BE2C (cell line): ENCODE measurements around the gene SLC35F3.
"Not testable (repeated sequence)": the region's sequence is repeated elsewhere in the genome, so short reads cannot be mapped to it uniquely, and the experiment has no call there.

Source experiments
- DNase-seq: peaks from one replicate; pipeline ENCODE4 v3.0.0-alpha.2; 2020
- H3K27me3 ChIP-seq: fragments of 250-450 bp; sonication (Bioruptor Pico); 2 replicates; pipeline ENCODE4 v1.5.1; 2020; ENCODE audit warnings: mild to moderate bottlenecking
- H3K36me3 ChIP-seq: fragments of 250-450 bp; sonication (Bioruptor Pico); 2 replicates; pipeline ENCODE4 v1.5.1; 2020; ENCODE audit warnings: mild to moderate bottlenecking
- H3K4me1 ChIP-seq: fragments of 250-450 bp; sonication (Bioruptor Pico); 2 replicates; pipeline ENCODE4 v1.5.1; 2020
- H3K4me3 ChIP-seq: 2 replicates; pipeline ENCODE4 v1.5.1; 2011; ENCODE audit warnings: low read depth, low read length
- H3K9me3 ChIP-seq: fragments of 250-450 bp; sonication (Bioruptor Pico); 2 replicates; pipeline ENCODE4 v1.5.1; 2020
- TF ChIP-seq, protein P1 (sequence below): IDR thresholded peaks from 2 replicates; pipeline ENCODE4 v1.5.1; 2012; ENCODE audit warnings: mild to moderate bottlenecking, low read depth, low read length

SLC35F3 gene

DNA sequence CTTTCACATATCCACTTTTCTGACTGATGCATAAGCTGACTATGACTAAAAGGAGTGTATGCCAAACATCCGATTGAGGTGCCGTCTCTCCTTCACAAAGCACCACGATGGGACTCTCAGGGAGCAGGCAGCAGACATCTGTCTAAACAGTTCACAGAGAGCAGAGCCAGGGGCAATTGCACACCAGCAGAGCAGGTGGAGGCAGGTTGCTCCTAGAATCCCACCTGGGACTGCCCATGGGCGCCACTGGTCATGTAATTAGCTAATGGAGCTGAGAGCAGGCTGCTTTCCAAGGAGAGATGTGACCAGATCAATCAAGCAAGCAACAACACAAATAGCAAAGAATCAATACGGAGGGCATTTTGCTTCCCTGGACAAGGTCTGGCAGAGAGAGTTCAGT lies 438.3 kb downstream of the SLC35F3 start:
- Histone ChIP-seq H3K4me1 (no peaks in the 10 kb centered on the region), H3K4me3 (no peak overlapping the region), H3K27me3 (peaks cover 19% of the 10 kb centered on the region), H3K9me3 (no peaks in the 10 kb centered on the region), H3K36me3 (no peaks in the 10 kb centered on the region)
- DNase-seq, result no peak
- TF ChIP-seq, protein P1, sequence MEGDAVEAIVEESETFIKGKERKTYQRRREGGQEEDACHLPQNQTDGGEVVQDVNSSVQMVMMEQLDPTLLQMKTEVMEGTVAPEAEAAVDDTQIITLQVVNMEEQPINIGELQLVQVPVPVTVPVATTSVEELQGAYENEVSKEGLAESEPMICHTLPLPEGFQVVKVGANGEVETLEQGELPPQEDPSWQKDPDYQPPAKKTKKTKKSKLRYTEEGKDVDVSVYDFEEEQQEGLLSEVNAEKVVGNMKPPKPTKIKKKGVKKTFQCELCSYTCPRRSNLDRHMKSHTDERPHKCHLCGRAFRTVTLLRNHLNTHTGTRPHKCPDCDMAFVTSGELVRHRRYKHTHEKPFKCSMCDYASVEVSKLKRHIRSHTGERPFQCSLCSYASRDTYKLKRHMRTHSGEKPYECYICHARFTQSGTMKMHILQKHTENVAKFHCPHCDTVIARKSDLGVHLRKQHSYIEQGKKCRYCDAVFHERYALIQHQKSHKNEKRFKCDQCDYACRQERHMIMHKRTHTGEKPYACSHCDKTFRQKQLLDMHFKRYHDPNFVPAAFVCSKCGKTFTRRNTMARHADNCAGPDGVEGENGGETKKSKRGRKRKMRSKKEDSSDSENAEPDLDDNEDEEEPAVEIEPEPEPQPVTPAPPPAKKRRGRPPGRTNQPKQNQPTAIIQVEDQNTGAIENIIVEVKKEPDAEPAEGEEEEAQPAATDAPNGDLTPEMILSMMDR, result no peak

DNA sequence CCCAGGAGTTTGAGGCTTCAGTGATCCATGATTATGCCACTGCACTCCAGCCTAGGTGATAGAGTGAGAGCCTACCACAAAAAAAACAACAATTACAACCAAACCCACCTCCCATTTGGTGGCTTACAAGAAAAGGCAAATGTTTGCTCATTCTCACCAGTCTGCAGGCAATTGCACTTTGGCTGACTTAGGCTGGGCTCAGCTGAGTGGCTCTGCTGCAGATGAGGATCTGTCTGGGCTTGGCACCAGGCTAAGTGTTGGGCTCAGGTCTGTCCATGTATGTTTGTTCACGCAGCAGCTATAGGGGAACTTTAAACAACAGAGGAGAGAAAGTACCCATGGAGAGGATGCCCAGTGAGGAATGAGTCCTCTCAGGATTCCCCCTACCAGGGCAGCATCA lies 440.8 kb downstream of the SLC35F3 start:
- peaks cover 39% of the 10 kb centered on the region for H3K27me3 ChIP-seq
- DNase-seq, result no peak
- H3K4me1 ChIP-seq, result no peaks in the 10 kb centered on the region
- no peaks in the 10 kb centered on the region for H3K36me3 ChIP-seq
- H3K4me3 ChIP-seq, result no peak overlapping the region
- TF ChIP-seq, protein P1, result no peak
- no peaks in the 10 kb centered on the region for H3K9me3 ChIP-seq

DNA sequence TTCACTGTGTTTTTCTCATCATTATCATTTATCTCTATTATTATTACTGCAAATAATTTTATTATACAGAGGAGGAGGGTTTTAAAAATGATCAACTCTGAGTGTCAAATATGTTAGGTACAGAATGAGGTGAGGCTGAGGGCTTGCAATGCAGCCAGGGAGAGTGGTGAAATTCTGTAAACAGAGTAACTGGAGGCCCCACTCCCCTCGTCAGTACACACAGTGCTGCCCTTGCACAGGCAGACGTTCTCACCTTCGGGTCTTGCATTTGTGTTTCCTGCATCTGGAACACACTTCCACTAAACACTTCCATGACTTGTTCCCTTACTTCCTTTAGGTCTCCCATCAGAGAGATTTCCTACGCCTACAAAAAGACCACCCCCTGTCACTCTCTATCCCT lies 444.5 kb downstream of the SLC35F3 start:
- Histone ChIP-seq H3K27me3 (peaks cover 58% of the 10 kb centered on the region), H3K9me3 (no peaks in the 10 kb centered on the region), H3K36me3 (no peaks in the 10 kb centered on the region), H3K4me3 (no peak overlapping the region), H3K4me1 (no peaks in the 10 kb centered on the region)
- no peak for DNase-seq
- TF ChIP-seq, protein P1, result no peak

DNA sequence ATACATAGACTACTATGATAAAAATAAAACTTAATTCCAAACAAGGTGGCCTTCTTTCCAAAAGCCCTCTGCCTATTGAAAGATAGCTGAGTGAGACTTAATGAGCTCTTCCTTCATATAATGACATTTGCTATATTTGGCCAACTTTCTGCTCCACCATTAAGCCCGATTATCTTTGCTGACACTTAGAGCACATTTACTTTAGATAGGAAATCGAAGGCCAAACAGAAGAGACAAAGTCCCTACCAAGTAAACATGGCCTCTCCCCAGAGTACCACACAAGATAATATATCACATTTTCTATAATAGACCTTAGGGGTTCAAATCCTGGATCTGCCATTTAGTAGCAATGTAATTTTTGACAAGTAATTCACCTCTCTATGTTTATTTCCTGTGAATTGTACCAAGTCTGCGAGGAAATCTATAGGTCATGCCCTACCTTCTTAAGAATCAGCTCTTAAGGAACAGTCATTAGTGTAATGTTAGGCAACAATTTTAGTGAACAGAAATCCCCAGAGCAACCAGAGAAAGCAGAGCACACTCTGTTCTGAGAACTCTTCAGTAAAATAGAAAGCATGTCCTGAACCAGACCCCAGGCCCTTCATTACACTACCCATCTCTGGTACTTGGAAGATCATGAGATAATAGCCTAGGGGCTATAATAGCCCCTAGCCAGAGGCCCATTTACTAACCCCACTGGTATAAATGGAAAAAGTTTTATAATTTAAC lies 451.5 kb downstream of the SLC35F3 start:
- H3K4me1 ChIP-seq, result no peaks in the 10 kb centered on the region
- DNase-seq, result no peak
- H3K4me3 ChIP-seq, result peak overlapping the region; percentile 53
- peaks cover 23% of the 10 kb centered on the region for H3K27me3 ChIP-seq
- H3K9me3 ChIP-seq, result no peaks in the 10 kb centered on the region
- TF ChIP-seq, protein P1, result no peak
- no peaks in the 10 kb centered on the region for H3K36me3 ChIP-seq

DNA sequence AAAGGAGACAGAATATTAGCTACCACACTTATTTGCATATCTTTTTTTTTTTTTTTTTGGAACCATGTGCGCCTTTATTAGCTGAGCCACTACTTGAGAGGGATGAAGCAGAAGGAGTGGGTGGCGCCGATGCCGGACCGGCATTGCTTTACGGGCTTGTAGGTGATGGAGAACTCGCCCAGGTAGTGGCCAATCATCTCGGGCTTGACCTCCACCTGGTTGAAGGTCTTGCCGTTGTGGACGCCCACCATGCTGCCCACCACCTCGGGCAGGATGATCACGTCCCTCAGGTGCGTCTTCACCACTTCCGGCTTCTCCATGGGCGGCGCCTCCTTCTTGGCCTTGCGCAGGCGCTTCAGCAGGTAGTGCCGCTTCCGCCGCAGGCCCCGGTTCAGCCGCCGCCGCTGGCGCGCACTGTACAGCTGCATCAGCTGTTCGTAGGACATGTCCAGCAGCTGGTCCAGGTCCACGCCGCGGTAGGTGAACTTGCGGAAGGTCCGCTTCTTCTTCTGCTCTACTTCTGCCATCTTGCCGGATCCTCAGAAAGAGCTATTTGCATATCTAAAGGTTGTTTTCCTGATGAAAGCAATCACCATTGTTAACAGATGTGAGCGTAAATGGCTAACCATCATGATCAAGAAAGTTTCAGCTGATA lies 452.3 kb downstream of the SLC35F3 start:
- H3K27me3 ChIP-seq, result peaks cover 16% of the 10 kb centered on the region
- H3K4me3 ChIP-seq, result peak overlapping the region; percentile 53
- not testable (repeated sequence) for H3K36me3 ChIP-seq, H3K4me1 ChIP-seq, H3K9me3 ChIP-seq
- peak; percentile 52 for DNase-seq

DNA sequence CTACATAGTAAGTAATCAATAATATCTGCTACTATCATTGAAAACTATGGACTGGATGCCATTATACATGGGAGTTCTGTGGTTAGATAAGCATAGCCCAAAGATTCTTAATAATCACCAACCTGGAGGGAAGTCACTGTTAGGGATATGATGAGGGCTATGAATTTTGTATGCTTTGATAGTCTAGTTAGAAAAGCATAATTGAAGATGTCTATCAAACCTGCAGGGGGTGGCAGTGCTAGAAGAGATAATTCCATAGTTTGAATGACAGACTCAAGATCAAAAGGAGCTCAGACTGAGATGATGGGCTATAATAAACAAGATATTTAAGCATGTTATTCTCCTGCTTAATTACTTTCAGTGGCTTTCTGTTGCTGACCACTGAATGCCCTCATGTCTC lies 453.4 kb downstream of the SLC35F3 start:
- no peaks in the 10 kb centered on the region for H3K36me3 ChIP-seq
- H3K9me3 ChIP-seq, result no peaks in the 10 kb centered on the region
- TF ChIP-seq, protein P1, result no peak
- H3K27me3 ChIP-seq, result peaks cover 7% of the 10 kb centered on the region
- H3K4me3 ChIP-seq, result no peak overlapping the region
- no peaks in the 10 kb centered on the region for H3K4me1 ChIP-seq
- no peak for DNase-seq
